GM19240 (cell line): ENCODE data around the gene RNF152.
"Not testable (repeated sequence)": the region's sequence is repeated elsewhere in the genome, so short reads cannot be mapped to it uniquely, and the experiment has no call there.

ENCODE experiments used
- DNase-seq: peaks from one replicate; pipeline ENCODE4 v3.0.0; 2011; ENCODE audit warnings: low spot score; ENCODE audit not compliant: insufficient read length

Gene RNF152

DNA sequence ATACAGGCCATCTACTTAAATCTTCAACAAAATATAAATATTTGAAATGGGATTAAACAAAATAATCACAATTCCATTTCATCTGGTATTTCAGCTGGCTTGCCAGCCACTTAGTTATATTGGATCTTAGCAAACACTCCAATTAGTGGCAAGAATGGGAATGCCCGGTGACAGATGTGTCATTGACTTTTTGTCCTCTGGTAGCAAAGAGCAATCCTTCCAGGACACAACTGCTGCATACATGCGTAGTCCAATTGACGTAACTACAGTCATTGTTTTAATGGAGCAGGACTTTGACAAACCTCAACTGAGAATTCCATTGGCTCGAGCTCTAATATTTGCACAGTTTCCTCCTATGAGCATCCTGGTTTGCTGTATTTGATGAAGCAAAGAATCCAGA, 69.9 kb downstream of the RNF152 start:
- no peak for DNase-seq

DNA sequence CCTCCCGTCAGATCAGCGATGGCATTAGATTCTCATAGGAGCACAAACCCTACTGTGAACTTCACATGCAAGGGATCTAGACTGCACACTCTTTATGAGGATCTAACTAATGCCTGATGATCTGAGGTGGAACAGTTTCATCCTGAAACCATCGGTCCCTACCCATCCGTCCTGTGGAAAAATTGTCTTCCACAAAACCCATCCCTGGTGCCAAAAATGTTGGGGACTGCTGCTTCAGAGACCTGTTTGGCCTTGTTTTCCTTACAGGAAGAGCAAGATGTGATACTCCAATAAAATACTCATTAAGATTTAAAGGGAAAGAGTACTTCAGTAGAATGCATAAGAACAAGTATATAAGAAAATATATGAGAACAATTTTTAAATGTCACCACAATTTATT, 71.1 kb downstream of the RNF152 start:
- no peak for DNase-seq

GRCh38 chr18:61820882-61821281, 71.9 kb downstream of the RNF152 start:
- DNase-seq, result no peak

GRCh38 chr18:61817086-61817485, 75.7 kb downstream of the RNF152 start:
- no peak for DNase-seq

GRCh38 chr18:61815885-61816470, 76.8 kb downstream of the RNF152 start:
- DNase-seq, result no peak

DNA sequence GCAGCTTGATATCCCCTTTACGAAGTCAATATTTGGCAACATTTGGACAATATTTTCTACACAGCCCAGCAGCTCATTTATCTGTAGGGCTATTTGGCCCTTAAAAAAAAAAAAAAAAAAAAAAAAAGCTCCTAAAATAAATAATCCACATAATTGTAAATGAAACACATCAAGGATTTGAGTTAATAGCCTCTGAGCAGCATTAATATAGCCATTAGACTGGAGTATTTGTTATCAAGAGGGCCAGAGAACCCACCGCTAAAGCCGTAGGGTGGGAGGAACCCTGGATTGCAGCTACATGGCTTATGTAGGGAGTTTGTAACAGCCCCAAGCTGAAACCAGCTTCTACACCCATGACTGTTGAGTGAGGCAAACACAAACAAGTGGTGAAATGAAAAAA, 84.5 kb downstream of the RNF152 start:
- DNase-seq, result no peak

GRCh38 chr18:61803393-61803792, 89.4 kb downstream of the RNF152 start:
- DNase-seq, result no peak

DNA sequence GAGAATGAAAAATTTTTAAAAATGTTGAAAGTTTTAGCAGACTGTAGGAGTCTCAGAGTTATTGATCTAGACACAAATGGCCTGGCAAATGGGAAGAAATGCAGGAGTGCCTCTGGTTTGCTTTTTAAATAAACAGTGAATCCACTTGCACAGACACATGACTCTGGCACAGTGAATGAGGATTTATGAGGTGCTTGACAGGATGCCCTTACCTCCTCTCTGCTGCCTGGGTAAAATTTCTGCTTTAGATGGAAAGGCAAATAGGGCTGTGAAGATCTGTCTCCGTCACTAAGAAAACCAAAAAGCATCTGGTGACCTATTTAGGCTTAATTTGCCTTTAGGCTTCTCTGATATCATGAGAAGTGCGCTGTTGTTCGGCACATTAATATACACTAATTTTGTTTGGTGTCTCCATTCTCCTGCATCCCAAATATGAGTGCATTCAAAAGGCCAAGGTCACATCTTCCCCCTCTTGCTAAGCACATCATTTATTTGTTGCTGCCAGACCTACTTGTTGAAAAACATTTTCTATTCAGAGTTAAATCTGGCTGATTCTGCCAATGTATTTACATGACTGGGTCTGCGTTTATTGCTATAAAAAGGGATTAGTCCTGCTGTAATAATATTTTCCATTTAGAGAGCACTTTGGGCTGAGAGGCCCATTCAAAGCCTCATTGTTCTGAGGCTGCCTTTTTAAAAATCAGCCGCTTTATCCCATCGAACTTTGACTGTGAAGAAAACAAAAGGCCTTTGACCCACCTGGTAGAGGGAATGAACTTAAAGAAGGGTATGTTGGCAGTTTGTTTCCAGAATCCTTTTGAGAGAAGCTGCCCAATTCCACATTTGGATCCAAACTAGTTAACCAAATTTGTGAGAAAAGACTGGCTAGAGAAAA, 94.9 kb downstream of the RNF152 start:
- DNase-seq, result no peak

GRCh38 chr18:61791031-61791430, 101.8 kb downstream of the RNF152 start:
- DNase-seq, result no peak

DNA sequence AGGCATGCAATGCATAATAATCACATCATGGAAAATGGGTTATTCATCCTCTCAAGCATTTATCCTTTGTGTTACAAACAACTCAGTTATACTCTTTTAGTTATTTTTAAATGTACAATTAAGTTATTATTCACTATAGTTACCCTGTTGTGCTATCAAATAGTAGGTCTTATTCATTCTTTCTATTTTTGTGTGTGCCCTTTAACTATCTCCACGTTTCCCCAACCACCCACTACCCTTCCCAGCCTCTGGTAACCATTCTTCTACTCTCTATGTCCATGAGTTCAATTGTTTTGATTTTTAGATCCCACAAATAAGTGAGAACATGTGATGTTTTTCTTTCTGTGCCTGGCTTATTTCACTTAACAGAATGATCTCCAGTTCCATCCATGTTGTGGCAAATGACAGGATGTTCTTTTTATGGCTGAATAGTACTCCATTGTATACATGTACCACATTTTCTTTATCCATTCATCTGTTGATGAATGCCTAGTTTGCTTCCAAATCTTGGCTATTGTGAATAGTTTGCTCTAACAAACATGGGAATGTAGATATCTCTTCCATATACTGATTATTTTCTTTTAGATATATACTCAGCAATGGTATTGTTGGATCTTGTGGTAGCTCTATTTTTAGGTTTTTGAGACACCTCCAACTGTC, 105.7 kb downstream of the RNF152 start:
- DNase-seq, result not testable (repeated sequence)

DNA sequence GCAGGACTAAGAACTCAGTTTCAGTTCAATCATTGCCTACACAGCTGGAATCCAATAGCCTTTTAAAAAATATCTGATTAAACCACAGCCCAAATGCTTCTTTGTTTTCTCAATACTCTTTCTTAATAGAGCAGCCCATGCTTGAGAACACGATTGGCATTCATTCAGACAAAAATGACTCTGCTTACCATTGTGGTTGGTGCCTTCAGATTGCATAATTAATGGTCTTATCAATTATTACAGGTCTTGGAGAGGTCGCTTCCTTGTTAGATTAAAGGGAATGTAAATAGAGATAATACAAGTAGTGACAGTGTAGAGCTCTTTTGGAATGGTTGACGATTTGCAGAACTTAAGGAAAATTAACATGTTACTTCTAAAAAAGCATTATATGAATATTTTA, 107.2 kb downstream of the RNF152 start:
- DNase-seq, result no peak

DNA sequence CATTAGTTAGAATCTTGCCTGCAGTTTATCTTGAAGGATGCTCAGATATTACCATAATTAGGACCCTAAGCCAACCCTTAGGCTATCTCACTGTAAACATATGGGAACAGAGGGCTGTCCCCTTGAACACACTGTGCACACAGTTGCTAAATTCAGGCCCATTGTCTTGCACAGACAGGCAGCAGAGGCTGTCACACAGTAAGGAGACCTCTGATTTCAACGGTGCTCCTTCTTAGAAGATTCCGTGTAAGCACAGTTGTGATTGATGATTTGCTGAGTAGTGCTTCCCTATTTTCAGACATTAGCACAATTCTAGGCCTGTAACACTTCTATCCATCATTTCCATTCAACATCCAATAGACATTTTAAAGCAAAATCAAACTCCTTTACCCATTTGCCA, 108.0 kb downstream of the RNF152 start:
- DNase-seq, result no peak

GRCh38 chr18:61782545-61782944, 110.3 kb downstream of the RNF152 start:
- no peak for DNase-seq

DNA sequence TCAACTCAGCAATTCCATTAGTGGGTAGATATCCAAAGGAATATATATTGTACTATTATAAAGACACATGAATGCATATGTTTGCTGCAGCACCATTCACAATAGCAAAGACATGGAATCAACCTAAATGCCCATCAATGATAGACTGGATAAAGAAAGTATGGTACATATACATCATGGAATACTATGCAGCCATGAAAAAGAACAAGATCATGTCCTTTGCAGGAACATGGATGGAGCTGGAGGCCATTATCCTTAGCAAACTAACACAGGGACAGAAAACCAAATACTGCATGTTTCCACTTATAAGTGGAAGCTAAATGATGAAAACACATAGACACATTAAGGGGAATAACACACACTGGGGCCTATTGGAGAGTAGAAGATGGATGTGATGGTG, 116.6 kb downstream of the RNF152 start:
- not testable (repeated sequence) for DNase-seq

- no peak for DNase-seq
Observed at GRCh38 chr18:61774846-61775245, 118.0 kb downstream of the RNF152 start.

DNA sequence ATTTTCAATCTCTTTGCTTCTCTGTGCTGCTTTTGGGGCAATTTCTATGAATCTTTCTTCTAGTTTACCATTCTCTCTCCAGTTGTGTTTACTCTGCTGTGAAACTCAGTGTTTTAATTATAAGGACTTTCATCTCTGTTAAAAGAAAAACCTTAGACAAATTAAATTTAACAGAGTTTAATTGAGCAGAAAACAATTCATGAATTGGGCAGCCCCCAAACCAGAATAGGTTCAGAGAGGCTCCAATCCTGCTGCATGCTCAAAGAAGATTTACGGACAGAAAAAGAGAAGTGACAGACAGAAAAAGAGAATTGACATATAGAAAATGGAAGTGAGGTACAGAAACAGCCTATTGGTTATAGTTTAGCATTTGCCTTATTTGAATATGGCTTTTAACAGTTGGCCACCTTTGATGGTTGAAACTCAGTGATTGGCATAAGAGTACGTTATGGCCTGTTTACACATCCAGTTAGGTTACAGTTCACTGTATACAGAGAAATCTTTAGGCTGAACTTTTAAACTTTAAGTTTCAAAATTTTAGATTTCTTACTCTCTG, 120.4 kb downstream of the RNF152 start:
- no peak for DNase-seq

DNA sequence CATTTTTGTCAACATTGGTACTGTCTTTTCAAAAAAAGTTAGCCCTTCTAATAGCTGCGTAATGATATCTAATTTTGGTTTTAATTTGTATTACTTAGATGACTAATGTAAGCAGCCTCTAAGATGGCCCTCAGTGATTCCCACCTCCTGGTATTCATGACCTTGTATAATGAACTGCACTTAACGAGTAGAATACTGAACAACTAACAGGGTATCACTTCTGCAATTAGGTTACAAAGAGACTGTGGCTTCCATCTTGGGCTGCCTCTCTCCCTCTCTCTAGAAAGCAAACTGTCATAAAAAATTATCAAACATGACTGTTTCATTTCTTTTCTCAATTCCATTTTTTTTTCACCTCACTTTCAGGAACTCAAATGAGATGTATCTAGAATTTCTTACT, 120.9 kb downstream of the RNF152 start:
- no peak for DNase-seq

DNA sequence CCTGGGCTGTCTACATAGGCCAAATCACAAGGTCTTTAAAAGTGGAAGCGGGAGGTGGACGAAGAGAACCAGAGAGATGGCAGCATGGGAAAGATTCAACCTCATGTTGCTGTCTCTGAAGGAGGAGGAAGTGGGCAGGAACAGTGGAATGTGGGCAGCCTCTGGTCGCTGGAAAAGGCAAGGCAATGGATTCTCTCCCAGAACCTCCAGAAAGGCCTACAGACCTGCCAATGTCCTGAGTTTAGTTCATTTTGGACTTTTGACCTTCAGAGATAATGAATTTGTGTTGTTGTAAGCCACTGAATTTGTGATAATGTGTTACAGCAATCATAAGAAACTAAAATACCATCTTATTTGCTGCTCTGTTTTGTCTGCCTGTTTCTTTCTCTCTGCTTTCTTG, 122.5 kb downstream of the RNF152 start:
- DNase-seq, result no peak

DNA sequence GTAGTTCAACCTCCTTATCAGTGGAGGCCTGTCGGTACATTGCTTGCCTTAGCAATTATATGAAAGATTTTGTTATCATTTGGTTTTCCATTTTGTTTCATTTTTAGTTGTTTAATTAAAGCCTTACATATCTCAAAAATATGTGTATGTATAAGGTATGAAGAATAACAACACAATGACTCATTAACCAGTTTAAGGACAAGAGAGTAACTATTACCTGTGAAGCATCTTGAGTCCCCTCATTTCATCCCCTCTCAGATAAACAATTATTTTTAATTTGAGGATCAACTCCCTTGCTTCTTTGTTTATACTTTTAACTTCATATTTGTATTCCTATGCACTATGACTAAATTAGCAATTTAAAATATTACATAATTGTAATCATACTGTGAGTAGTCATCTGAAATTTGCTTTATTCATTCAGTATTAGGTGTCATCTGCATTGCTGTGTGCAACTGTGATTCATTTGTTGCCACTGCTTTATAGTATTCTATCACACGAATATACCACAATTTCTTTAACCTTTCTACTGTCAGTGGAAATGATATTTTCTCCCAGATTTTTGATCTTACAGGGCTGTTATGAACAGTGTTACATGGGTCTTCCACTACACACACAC, 126.4 kb downstream of the RNF152 start:
- no peak for DNase-seq

DNA sequence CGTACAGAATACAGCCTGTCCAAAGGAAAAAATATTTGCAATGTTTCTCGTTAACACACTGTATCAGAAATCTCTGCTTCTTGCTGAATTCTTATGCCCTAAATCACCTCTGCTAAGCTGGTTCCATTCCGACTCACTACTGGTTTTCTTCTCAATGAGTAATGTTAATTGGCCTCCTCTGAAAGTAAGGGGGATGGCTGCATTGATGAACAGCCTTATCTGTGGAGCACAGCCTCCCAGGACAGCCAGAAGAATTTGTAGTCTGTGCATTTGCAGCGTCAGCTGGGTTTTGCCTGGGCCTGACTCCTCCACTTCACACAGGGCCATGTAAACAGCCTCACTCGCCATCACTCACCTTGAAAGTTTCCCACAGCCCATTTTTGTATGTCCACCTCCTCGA, 127.7 kb downstream of the RNF152 start:
- DNase-seq, result no peak

- DNase-seq, result no peak
Observed at GRCh38 chr18:61764381-61764780, 128.4 kb downstream of the RNF152 start.

- no peak for DNase-seq
Observed at GRCh38 chr18:61761875-61762274, 130.9 kb downstream of the RNF152 start.
